IMR-90 (cell line): ENCODE measurements around the gene CAMKMT. TPM values are rescaled to one million over a fixed set of nuclear protein-coding genes. Genes with fewer than 3 reads are reported as not detected.

Source experiments
- ATAC-seq: fragments of 200-7000 bp; cut with Tn5 transposase; 2 replicates; pipeline ENCODE4 v1.9.1; 2020; ENCODE audit warnings: low read depth, mild to moderate bottlenecking, moderate library complexity
- BruUV-seq: library from RNA; stranded (reverse); fragments of 400-500 nt; replicated peaks from 2 replicates; lab custom pipeline; 2021; lab: Mats Ljungman, UMichigan
- CTCF ChIA-PET: fragments of 300-600 bp; formaldehyde crosslinking; extraction: SDS; loops from one replicate; lab custom pipeline; 2021; ENCODE audit warnings: antibody characterized with exemption; lab: Yijun Ruan, JAX
- POLR2A ChIA-PET: fragments of 300-600 bp; sonication (Branson Sonifier 250); formaldehyde crosslinking; loops from one replicate; lab custom pipeline; 2022; ENCODE audit warnings: antibody characterized with exemption; ENCODE audit not compliant: unreplicated experiment; lab: Charles Lee
- DNase-seq: peaks from one replicate; pipeline ENCODE4 v3.0.0; 2013
- H2AFZ ChIP-seq: replicated peaks from 2 replicates; pipeline ENCODE3; 2013; ENCODE audit warnings: low read length, mild to moderate bottlenecking; ENCODE audit not compliant: poor library complexity
- H2AK5ac ChIP-seq: 2 replicates; pipeline ENCODE4 v1.6.1; 2013; ENCODE audit warnings: low read depth, low read length, inconsistent platforms
- H2AK9ac ChIP-seq: replicated peaks from 2 replicates; pipeline ENCODE3; 2013; ENCODE audit warnings: mild to moderate bottlenecking, low read depth, low read length, moderate library complexity; ENCODE audit not compliant: poor library complexity
- H2BK120ac ChIP-seq: 2 replicates; pipeline ENCODE4 v1.6.1; 2013; ENCODE audit warnings: low read depth, low read length, inconsistent platforms
- H2BK15ac ChIP-seq: 3 replicates; pipeline ENCODE4 v1.6.1; 2013; ENCODE audit warnings: low read depth, low read length, inconsistent platforms
- H2BK20ac ChIP-seq: 2 replicates; pipeline ENCODE4 v1.6.1; 2013; ENCODE audit warnings: low read depth, mild to moderate bottlenecking, inconsistent platforms, low read length, moderate library complexity
- H2BK5ac ChIP-seq: 2 replicates; pipeline ENCODE4 v1.6.1; 2013; ENCODE audit warnings: mild to moderate bottlenecking, low read depth, low read length, inconsistent platforms; ENCODE audit not compliant: poor library complexity, severe bottlenecking
- H3K14ac ChIP-seq: replicated peaks from 2 replicates; pipeline ENCODE4 v1.6.1; 2013; ENCODE audit warnings: low read depth, low read length, inconsistent platforms
- H3K18ac ChIP-seq: 2 replicates; pipeline ENCODE4 v1.6.1; 2013; ENCODE audit warnings: low read depth, low read length, control low read depth
- H3K23ac ChIP-seq: 2 replicates; pipeline ENCODE4 v1.6.1; 2013; ENCODE audit warnings: low read depth, low read length, inconsistent platforms
- H3K27ac ChIP-seq: 2 replicates; pipeline ENCODE4 v1.5.1; 2013; ENCODE audit warnings: mild to moderate bottlenecking, control low read depth, low read length; ENCODE audit not compliant: insufficient read depth
- H3K27me3 ChIP-seq: 2 replicates; pipeline ENCODE4 v1.6.1; 2013; ENCODE audit warnings: low read length; ENCODE audit not compliant: control insufficient read depth, insufficient read depth
- H3K36me3 ChIP-seq: 2 replicates; pipeline ENCODE4 v1.6.1; 2013; ENCODE audit warnings: low read length, mixed read lengths; ENCODE audit not compliant: control insufficient read depth, insufficient read depth
- H3K4ac ChIP-seq: 2 replicates; pipeline ENCODE4 v1.6.1; 2013; ENCODE audit warnings: low read depth, low read length, inconsistent platforms
- H3K4me1 ChIP-seq: 2 replicates; pipeline ENCODE4 v1.6.1; 2013; ENCODE audit warnings: low read length, mixed read lengths; ENCODE audit not compliant: control insufficient read depth, insufficient read depth
- H3K4me2 ChIP-seq: 2 replicates; pipeline ENCODE4 v1.6.1; 2013; ENCODE audit warnings: low read depth, mild to moderate bottlenecking, control low read depth, low read length, moderate library complexity
- H3K4me3 ChIP-seq: 2 replicates; pipeline ENCODE4 v1.5.1; 2013; ENCODE audit warnings: low read depth, mild to moderate bottlenecking, control low read depth, low read length, moderate library complexity; ENCODE audit not compliant: insufficient read depth
- H3K56ac ChIP-seq: 2 replicates; pipeline ENCODE4 v1.6.1; 2013; ENCODE audit warnings: low read length, inconsistent platforms; ENCODE audit not compliant: insufficient read depth; ENCODE audit errors: extremely low read depth
- H3K79me1 ChIP-seq, 2 experiments: 2 replicates each; pipeline ENCODE4 v1.6.1; 2013; ENCODE audit warnings: low read length in 2 of 2, inconsistent platforms in 1 of 2, low read depth in 1 of 2
- H3K9ac ChIP-seq: 2 replicates; pipeline ENCODE4 v1.6.1; 2013; ENCODE audit warnings: low read depth, low read length, control low read depth
- H3K9me1 ChIP-seq: 2 replicates; pipeline ENCODE4 v1.6.1; 2013; ENCODE audit warnings: low read length, inconsistent platforms; ENCODE audit not compliant: insufficient read depth
- H3K9me3 ChIP-seq: 2 replicates; pipeline ENCODE4 v1.6.1; 2013; ENCODE audit warnings: low read length; ENCODE audit not compliant: control insufficient read depth, insufficient read depth
- H4K20me1 ChIP-seq: 2 replicates; pipeline ENCODE4 v1.6.1; 2013; ENCODE audit warnings: low read length, inconsistent platforms; ENCODE audit not compliant: insufficient read depth
- H4K5ac ChIP-seq: 2 replicates; pipeline ENCODE4 v1.6.1; 2013; ENCODE audit warnings: mild to moderate bottlenecking, low read depth, low read length, control low read depth
- H4K8ac ChIP-seq, 2 experiments: 2 replicates each; pipeline ENCODE4 v1.6.1; 2013; ENCODE audit warnings: low read depth in 2 of 2, low read length in 2 of 2, control low read depth in 1 of 2, inconsistent platforms in 1 of 2
- H4K91ac ChIP-seq: 2 replicates; pipeline ENCODE4 v1.6.1; 2013; ENCODE audit warnings: low read depth, low read length, inconsistent platforms; ENCODE audit not compliant: insufficient read depth
- BHLHE40 ChIP-seq: fragments of 150-350 bp; IDR thresholded peaks from 2 replicates; pipeline ENCODE4 v1.6.1; 2016; ENCODE audit warnings: mild to moderate bottlenecking, low read depth, low read length
- CEBPB ChIP-seq: IDR thresholded peaks from 2 replicates; pipeline ENCODE4 v1.6.1; 2012; ENCODE audit warnings: low read depth, low read length, improper control_type of control experiment
- CHD1 ChIP-seq: IDR thresholded peaks from 2 replicates; pipeline ENCODE4 v1.6.1; 2012; ENCODE audit warnings: low read depth, low read length, improper control_type of control experiment
- CTCF ChIP-seq: conservative IDR thresholded peaks from 2 replicates; pipeline ENCODE4 v1.5.1; 2012; ENCODE audit warnings: mild to moderate bottlenecking, low read depth, low read length, improper control_type of control experiment
- ELK1 ChIP-seq: fragments of 150-350 bp; IDR thresholded peaks from 2 replicates; pipeline ENCODE4 v1.6.1; 2016; ENCODE audit warnings: low read depth, mild to moderate bottlenecking, low read length, moderate library complexity, borderline replicate concordance
- FOS ChIP-seq: fragments of 150-350 bp; IDR thresholded peaks from 2 replicates; pipeline ENCODE4 v1.6.1; 2016; ENCODE audit warnings: low read depth, low read length
- MAFK ChIP-seq: IDR thresholded peaks from 2 replicates; pipeline ENCODE4 v1.6.1; 2012; ENCODE audit warnings: low read depth, low read length, improper control_type of control experiment
- MAZ ChIP-seq: IDR thresholded peaks from 2 replicates; pipeline ENCODE4 v1.6.1; 2012; ENCODE audit warnings: low read depth, mild to moderate bottlenecking, low read length, improper control_type of control experiment, moderate library complexity, borderline replicate concordance
- MXI1 ChIP-seq: IDR thresholded peaks from 2 replicates; pipeline ENCODE4 v1.6.1; 2012; ENCODE audit warnings: low read depth, mild to moderate bottlenecking, low read length, moderate library complexity, borderline replicate concordance
- NFE2L2 ChIP-seq: fragments of 150-350 bp; IDR thresholded peaks from 2 replicates; pipeline ENCODE4 v1.6.1; 2016; ENCODE audit warnings: low read depth, mild to moderate bottlenecking, low read length
- POLR2A ChIP-seq: IDR thresholded peaks from 2 replicates; pipeline ENCODE4 v1.6.1; 2012; ENCODE audit warnings: mild to moderate bottlenecking, low read depth, low read length
- RAD21 ChIP-seq: IDR thresholded peaks from 2 replicates; pipeline ENCODE4 v1.6.1; 2012; ENCODE audit warnings: low read length, improper control_type of control experiment
- RCOR1 ChIP-seq: IDR thresholded peaks from 2 replicates; pipeline ENCODE4 v1.6.1; 2012; ENCODE audit warnings: mild to moderate bottlenecking, low read length, improper control_type of control experiment; ENCODE audit not compliant: insufficient replicate concordance
- RFX5 ChIP-seq: IDR thresholded peaks from 2 replicates; pipeline ENCODE4 v1.8.0; 2012; ENCODE audit warnings: low read depth, mild to moderate bottlenecking, low read length, moderate library complexity
- SMC3 ChIP-seq: fragments of 150-350 bp; IDR thresholded peaks from 2 replicates; pipeline ENCODE4 v1.6.1; 2016; ENCODE audit warnings: low read depth, mild to moderate bottlenecking, antibody characterized with exemption, low read length, moderate library complexity
- USF2 ChIP-seq: fragments of 150-350 bp; IDR thresholded peaks from 2 replicates; pipeline ENCODE4 v1.6.1; 2017; ENCODE audit warnings: mild to moderate bottlenecking, antibody characterized with exemption, low read length, low read depth
- WGBS, 2 experiments: methylation state at CpG; one replicate each; pipeline versions ENCODE4 v1.1.5 to v1.1.7; 2013; ENCODE audit warnings: missing lambda C conversion rate in 2 of 2; ENCODE audit not compliant: insufficient read length in 1 of 2; ENCODE audit errors: extremely low coverage in 2 of 2; 5-methylcytosine and 5-hydroxymethylcytosine counted together
- dilution Hi-C: fragments of 300-500 bp; cut with HindIII; formaldehyde crosslinking; loops from one replicate; pipeline ENCODE4 v1.14.3; 2018; ENCODE audit warnings: low sequenced_read_pairs; ENCODE audit not compliant: unreplicated experiment
- in situ Hi-C: fragments of 300-500 bp; cut with MboI; formaldehyde crosslinking; loops from 3 replicates; pipeline ENCODE4 v1.14.3; 2019; ENCODE audit warnings: low sequenced_read_pairs, inconsistent platforms, mixed read lengths
- intact Hi-C: fragments of 100-400 bp; cut with micrococcal nuclease; formaldehyde crosslinking; loops from 2 replicates; pipeline ENCODE4 v1.10.0; 2022
- polyA plus RNA-seq, 3 experiments: library from polyadenylated mRNA; depleted of rRNA; stranded (reverse); fragments of >200 nt; gene quantifications; 2 replicates each; pipeline ENCODE4 v1.2.3, GENCODE V29; 2012; ENCODE audit warnings: low replicate concordance in 1 of 3
- total RNA-seq: library from RNA; depleted of rRNA; stranded (reverse); fragments of >200 nt; gene quantifications from 2 replicates; pipeline ENCODE4 v1.2.3, GENCODE V29; 2012

The CAMKMT gene
- total and polyA plus RNA-seq, 2 of the 4 experiments (the other 2 are of a cell fraction) = 4.4 to 6.8 TPM

GRCh38 chr2:44550561-44550960 lies 188.8 kb downstream of the CAMKMT start:
- H3K4me1 ChIP-seq = peaks cover 3% of the 10 kb centered on the region; the same call in 1 of the 2 replicates

More at GRCh38 chr2:44550561-44550960, 188.8 kb downstream of the CAMKMT start:
- Histone ChIP-seq H2AFZ (no peak overlapping the region), H3K23ac (no peak overlapping the region), H3K4me2 (no peak overlapping the region), H3K27me3 (no peaks in the 10 kb centered on the region), H2BK20ac (no peak overlapping the region), H3K4me3 (no peak overlapping the region), H2AK9ac (no peak overlapping the region), H3K9ac (no peak overlapping the region), H3K4ac (no peak overlapping the region), H3K36me3 (no peaks in the 10 kb centered on the region), H3K14ac (no peak overlapping the region), H3K18ac (no peak overlapping the region), H3K79me1 (no peaks in the 10 kb centered on the region), H3K56ac (no peak overlapping the region), H4K20me1 (no peaks in the 10 kb centered on the region), H4K91ac (no peak overlapping the region), H4K5ac (no peak overlapping the region), H2BK5ac (no peak overlapping the region), H3K27ac (no peak overlapping the region), H3K9me1 (no peaks in the 10 kb centered on the region), H2BK15ac (no peak overlapping the region), H2AK5ac (no peak overlapping the region), H3K9me3 (no peaks in the 10 kb centered on the region), H2BK120ac (no peak overlapping the region), H4K8ac (no peak overlapping the region)
- in situ Hi-C loops = no loop called here
- DNase-seq (no peak), ATAC-seq (no peak)
- intact Hi-C loops = no loop called here
- no peak for TF ChIP-seq SMC3
- no peak for TF ChIP-seq ELK1
- no peak for TF ChIP-seq RCOR1
- TF ChIP-seq MXI1 = no peak
- no peak for TF ChIP-seq MAFK
- TF ChIP-seq FOS = no peak
- TF ChIP-seq RFX5 = no peak
- TF ChIP-seq NFE2L2 = no peak
- TF ChIP-seq RAD21 = no peak
- TF ChIP-seq CHD1 = no peak
- TF ChIP-seq USF2 = no peak
- TF ChIP-seq BHLHE40 = no peak
- TF ChIP-seq MAZ = no peak
- TF ChIP-seq POLR2A = no peak
- no peak for TF ChIP-seq CTCF
- TF ChIP-seq CEBPB = no peak
- dilution Hi-C loops = no loop called here
- WGBS, 2 experiments = no CpG with 5 or more reads among the region's 2 CpGs
- no TSS peak for BruUV-seq
- ChIA-PET POLR2A (no interaction called here), CTCF (interaction anchor here (0.6 kb wide), 1 partner anchor 25 kb away, joined by 3 read pairs; no protein-coding TSS in a partner anchor)
